Prostate gland (tissue), 2 donors: ENCODE results near the gene FIGN. TPM values are rescaled to one million over a fixed set of nuclear protein-coding genes. Genes with fewer than 3 reads are reported as not detected.

Experiments
- DNase-seq: peaks from one replicate; pipeline ENCODE4 v3.0.0-alpha.2; 2019; ENCODE audit warnings: low spot score
- H3K27ac ChIP-seq, 2 donors: fragments of 200-600 bp; sonication (generic); 2 replicates each; pipeline ENCODE4 v1.5.1; 2017 to 2019
- H3K27me3 ChIP-seq: fragments of 200-600 bp; sonication (generic); replicated peaks from 2 replicates; pipeline ENCODE4 v1.5.1; 2019; ENCODE audit not compliant: insufficient read depth
- H3K36me3 ChIP-seq, 2 donors: fragments of 200-600 bp; sonication (generic); 1 replicate in 1 of 2; 2 replicates in 1 of 2; pipeline versions ENCODE4 v1.5.1 to v1.8.1; 2017 to 2019
- H3K4me1 ChIP-seq: fragments of 200-600 bp; sonication (generic); replicated peaks from 2 replicates; pipeline ENCODE4 v1.5.1; 2019
- H3K4me3 ChIP-seq, 2 donors: fragments of 200-600 bp; sonication (generic); 2 replicates each; pipeline ENCODE4 v1.5.1; 2017 to 2019
- H3K9me3 ChIP-seq: fragments of 200-600 bp; sonication (generic); 2 replicates; pipeline ENCODE4 v1.5.1; 2017
- CTCF ChIP-seq, 4 experiments: fragments of 200-600 bp in 2 of 4; fragments of 450-650 bp in 2 of 4; sonication (generic) in 2 of 4; IDR thresholded peaks; 1 replicate in 3 of 4; 2 replicates in 1 of 4; pipeline ENCODE4 v1.5.1; 2016 to 2019; ENCODE audit warnings: antibody characterized with exemption in 4 of 4, mild to moderate bottlenecking in 2 of 4, moderate library complexity in 2 of 4
- POLR2A ChIP-seq: fragments of 450-650 bp; IDR thresholded peaks from one replicate; pipeline ENCODE4 v1.6.1; 2016; ENCODE audit warnings: antibody characterized with exemption, mild to moderate bottlenecking
- POLR2AphosphoS5 ChIP-seq: sonication (generic); formaldehyde crosslinking; IDR thresholded peaks from one replicate; pipeline ENCODE4 v1.6.1; 2017; ENCODE audit warnings: antibody characterized with exemption
- WGBS: methylation state at CpG from one replicate; pipeline ENCODE4 v1.1.5; 2018; 5-methylcytosine and 5-hydroxymethylcytosine counted together
- intact Hi-C: fragments of 100-400 bp; cut with DNase I; formaldehyde crosslinking; loops from one replicate; pipeline ENCODE4 v1.14.2; 2022
- total RNA-seq, 2 donors: library from RNA; depleted of rRNA; stranded (reverse); fragments of >200 nt; gene quantifications; one replicate each; pipeline ENCODE4 v1.1.0, GENCODE V29; 2016

The FIGN gene, protein sequence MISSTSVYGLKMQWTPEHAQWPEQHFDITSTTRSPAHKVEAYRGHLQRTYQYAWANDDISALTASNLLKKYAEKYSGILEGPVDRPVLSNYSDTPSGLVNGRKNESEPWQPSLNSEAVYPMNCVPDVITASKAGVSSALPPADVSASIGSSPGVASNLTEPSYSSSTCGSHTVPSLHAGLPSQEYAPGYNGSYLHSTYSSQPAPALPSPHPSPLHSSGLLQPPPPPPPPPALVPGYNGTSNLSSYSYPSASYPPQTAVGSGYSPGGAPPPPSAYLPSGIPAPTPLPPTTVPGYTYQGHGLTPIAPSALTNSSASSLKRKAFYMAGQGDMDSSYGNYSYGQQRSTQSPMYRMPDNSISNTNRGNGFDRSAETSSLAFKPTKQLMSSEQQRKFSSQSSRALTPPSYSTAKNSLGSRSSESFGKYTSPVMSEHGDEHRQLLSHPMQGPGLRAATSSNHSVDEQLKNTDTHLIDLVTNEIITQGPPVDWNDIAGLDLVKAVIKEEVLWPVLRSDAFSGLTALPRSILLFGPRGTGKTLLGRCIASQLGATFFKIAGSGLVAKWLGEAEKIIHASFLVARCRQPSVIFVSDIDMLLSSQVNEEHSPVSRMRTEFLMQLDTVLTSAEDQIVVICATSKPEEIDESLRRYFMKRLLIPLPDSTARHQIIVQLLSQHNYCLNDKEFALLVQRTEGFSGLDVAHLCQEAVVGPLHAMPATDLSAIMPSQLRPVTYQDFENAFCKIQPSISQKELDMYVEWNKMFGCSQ
- total RNA-seq: 1 to 10 TPM; 3.6 to 4.3 TPM

- no peaks in the 10 kb centered on the region for H3K36me3 ChIP-seq
- H3K4me3 ChIP-seq: peak within 1 kb of the TSS; percentile 65 to 74
- H3K27ac ChIP-seq: peak within 1 kb of the TSS; percentile 89 to 90
- H3K27me3 ChIP-seq: no peaks in the 10 kb centered on the region
- intact Hi-C loops: no loop called here
- peak; percentile 46 for DNase-seq
- WGBS: under 1% methylated on average over 46 of the region's 54 CpGs
- no peaks in the 10 kb centered on the region for H3K4me1 ChIP-seq
- H3K9me3 ChIP-seq: no peaks in the 10 kb centered on the region
- TF ChIP-seq POLR2A (no peak), CTCF (IDR thresholded peaks at IDR 0.05) (no peak), POLR2AphosphoS5 (peak; percentile 59)
These were observed at the start of gene FIGN for GRCh38 chr2:163735685-163736432. Gene FIGN (minus strand): TSS chr2:163736008. CDS start chr2:163734927, 1,081 bp downstream.

- no peak for TF ChIP-seq POLR2A
- no peak for TF ChIP-seq CTCF (IDR thresholded peaks at IDR 0.05)
- no peak for TF ChIP-seq POLR2AphosphoS5
- intact Hi-C loops: no loop called here
- H3K36me3 ChIP-seq: no peaks in the 10 kb centered on the region
- no peaks in the 10 kb centered on the region for H3K27me3 ChIP-seq
- WGBS: 84% methylated on average over 3 of the region's 3 CpGs
- no peak overlapping the region for H3K27ac ChIP-seq
- H3K4me1 ChIP-seq: no peaks in the 10 kb centered on the region
- no peaks in the 10 kb centered on the region for H3K9me3 ChIP-seq
- DNase-seq: no peak
- H3K4me3 ChIP-seq: no peak overlapping the region
These were observed 49.4 kb upstream of the FIGN start for GRCh38 chr2:163785162-163785561.

GRCh38 chr2:163779970-163780597, 44.3 kb upstream of the FIGN start:
- Histone ChIP-seq H3K27me3 (no peaks in the 10 kb centered on the region), H3K4me3 (no peak overlapping the region), H3K36me3 (no peaks in the 10 kb centered on the region), H3K4me1 (no peaks in the 10 kb centered on the region), H3K27ac (no peak overlapping the region), H3K9me3 (no peaks in the 10 kb centered on the region)
- TF ChIP-seq CTCF (IDR thresholded peaks at IDR 0.05) (no peak), POLR2AphosphoS5 (no peak), POLR2A (no peak)
- no peak for DNase-seq
- 29% methylated on average over 6 of the region's 6 CpGs for WGBS
- intact Hi-C loops: no loop called here

DNA sequence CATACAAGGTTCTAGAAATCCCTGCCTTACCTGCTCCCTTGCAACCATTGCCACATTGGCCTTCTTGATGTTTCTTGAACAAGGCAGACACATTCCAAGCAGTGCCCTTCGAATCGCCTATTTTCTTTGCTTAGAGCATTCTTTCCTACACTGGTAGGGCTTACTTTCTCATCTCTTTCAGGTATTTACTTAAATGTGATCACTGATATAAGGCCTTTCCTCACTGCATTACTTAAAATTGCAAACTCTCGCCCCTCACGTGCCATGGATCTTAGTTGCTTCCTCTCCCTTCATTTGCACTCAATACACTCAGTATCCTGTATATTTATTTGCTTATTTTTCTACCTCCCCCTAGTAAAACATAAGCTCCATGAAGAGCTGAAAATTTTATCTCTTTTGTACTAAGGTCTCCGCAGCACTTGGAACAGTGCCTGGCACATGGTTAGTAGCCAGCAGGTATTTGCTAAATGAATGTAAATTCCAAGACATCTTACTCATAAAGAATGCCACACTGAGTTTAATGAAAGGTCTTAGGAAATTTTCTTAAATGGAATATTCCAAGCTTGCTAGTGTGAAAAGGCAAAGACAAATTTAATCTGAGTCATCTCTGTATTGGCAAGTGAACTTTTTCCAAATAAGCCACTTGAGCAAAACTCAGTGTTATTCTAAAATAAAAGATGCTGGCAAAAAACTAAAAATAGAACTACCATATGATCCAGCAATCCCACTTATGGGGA, 42.4 kb upstream of the FIGN start:
- WGBS: 52% methylated on average over 5 of the region's 5 CpGs
- no peak for DNase-seq
- TF ChIP-seq CTCF (IDR thresholded peaks at IDR 0.05): no peak
- TF ChIP-seq POLR2A: no peak
- Histone ChIP-seq H3K9me3 (no peaks in the 10 kb centered on the region), H3K27me3 (no peaks in the 10 kb centered on the region), H3K4me1 (no peaks in the 10 kb centered on the region), H3K4me3 (no peak overlapping the region), H3K36me3 (no peaks in the 10 kb centered on the region), H3K27ac (no peak overlapping the region)
- intact Hi-C loops: no loop called here
